ENCODE data around the gene KDM1B.
A peak's percentile ranks its signal among the peaks of the same experiment; 100 is the strongest.
"Not testable (repeated sequence)": the region's sequence is repeated elsewhere in the genome, so short reads cannot be mapped to it uniquely, and the experiment has no call there.

The KDM1B gene

DNA sequence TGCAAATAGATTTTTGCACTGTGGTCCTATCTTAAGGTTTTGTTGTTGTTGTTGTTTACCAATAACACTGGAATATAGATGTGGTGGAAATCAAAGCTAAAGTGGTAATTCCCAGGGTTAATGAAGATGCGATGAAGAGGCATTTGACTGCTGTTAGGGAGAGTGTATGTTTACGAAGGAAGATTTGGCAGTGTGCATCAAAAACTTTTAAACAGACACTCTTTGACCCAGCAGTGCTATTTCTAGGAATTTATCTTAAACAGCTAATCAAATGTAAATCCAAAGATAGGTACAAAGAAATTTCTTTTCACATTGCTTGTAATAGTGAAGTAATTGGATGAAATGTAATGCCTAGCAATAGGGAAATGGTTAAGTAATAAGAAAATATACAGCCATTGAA lies 34.0 kb downstream of the KDM1B start:
- DNase-seq, result no peak

DNA sequence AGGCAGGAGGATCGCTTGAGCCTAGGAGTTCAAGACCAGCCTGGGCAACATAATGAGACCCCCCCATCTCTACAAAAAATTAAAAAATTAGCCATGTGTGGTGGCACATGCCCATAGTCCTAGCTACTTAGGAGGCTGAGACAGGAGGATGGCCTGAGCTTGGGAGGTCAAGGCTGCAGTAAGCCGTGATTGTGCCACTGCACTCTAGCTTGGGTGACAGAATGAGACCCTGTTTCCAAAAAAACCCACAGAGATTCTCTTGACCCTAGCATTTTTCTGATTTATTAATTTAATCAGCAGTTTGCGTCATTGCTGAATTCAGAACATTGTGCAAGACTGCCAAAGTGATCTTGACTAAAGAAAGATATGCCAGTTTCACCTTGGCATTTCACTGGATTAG lies 36.8 kb downstream of the KDM1B start:
- no peak for DNase-seq

DNA sequence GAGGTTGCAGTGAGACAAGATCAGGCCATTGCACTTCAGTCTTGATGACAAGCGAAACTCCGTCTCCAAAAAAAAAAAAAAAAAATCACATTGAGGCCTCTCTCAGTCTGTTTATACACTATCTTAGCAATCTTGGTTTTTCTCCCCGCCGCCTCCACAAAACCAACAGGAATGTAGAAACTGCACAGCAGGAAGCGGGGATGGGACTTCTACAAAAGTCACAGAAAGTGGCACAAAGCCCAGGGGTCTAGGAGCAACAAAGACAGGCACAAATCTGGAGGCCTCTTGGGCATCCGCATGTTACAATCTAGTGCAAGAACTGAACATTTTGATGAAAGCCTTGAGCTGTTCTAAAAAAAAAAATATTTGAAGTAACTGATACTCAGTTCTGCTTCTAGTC lies 48.6 kb downstream of the KDM1B start:
- DNase-seq, result no peak

DNA sequence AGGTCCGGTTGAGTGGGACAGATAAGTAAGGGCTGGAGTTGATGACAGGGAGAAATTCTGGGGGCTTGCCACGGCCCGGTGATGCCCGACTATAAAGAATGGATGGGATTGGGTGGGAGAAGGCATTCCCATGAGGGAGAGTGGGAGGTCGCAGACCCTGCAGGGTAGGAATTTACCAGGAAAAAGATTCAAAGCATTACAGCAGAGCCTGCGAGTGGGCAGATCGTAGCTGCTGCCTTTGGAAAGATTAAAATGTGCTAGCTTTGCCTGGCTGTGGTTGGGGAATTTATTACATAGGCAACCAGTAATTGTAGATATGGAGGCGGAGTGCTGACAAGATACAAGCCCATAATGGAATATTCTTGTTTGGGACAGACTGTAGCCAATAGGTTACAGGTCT lies 49.5 kb downstream of the KDM1B start:
- no peak for DNase-seq

DNA sequence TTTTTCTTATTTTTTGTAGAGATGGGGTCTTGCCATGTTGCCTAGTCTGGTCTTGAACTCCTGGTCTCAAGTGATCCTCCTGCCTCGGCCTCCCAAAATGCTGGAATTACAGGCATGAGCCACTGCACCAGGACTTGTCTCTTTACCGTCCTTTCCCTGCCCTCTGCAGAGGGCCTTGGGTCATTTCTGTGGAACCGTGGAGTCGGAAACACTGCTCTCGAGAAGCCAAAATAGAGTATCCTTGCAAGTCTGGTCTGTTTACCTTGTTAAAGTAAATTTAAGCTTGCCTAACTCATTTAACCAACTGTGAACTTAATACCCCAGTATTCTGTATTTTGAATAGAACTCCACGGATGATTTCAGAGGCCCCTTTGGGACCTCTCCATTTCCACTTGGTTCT lies 51.4 kb downstream of the KDM1B start:
- DNase-seq, result peak; percentile 70

DNA sequence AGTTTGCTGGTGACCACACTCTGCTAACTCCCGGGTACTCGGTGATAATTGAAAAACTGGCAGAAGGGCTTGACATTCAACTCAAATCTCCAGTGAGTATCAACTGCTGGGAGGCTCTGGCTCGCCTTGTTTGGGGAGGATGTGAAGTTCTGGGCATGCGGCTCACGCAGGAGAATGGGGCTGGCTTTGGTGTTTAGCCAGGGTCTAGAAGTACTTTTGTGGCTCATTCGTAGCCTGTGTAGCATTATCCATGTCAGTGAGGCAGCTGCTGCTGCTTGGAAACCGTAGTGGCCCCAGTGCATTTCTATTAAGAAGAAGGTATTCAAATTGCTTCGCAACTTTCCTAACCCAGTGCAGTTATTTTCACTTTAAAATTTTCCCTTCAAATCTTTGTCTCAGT lies 52.2 kb downstream of the KDM1B start:
- peak; percentile 35 for DNase-seq

DNA sequence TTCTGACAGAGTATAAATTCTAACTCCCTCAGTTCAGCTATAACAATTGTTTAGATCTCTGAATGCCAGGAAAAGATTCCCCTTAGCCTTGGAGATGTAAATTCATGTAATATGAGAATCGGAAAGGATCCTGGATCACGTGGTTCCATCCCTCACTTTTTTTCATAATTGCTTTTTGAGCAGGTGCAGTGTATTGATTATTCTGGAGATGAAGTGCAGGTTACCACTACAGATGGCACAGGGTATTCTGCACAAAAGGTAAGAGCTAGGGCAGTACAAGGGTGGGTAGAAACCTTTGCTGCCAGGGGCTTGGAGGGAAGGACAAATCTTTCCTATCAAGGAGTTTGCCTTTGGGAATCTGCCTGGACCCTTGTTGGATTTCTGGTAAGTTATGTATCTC lies 52.7 kb downstream of the KDM1B start:
- DNase-seq, result peak; percentile 85

DNA sequence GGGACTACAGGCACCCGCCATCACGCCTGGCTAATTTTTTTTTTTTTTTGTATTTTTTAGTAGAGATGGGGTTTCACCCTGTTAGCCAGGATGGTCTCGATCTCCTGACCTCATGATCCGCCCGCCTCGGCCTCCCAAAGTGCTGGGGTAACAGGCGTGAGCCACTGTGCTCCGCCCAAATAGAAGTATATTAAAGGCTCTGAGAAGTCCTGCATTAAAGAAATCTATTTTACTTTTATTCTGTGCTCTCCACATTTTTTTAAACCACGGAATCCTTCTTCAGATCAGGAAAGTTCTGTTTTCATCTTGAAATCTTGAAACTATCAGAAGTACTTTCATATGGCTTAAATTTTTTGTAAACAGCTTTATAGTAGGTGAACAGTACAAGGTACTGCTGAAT lies 53.6 kb downstream of the KDM1B start:
- DNase-seq, result not testable (repeated sequence)

DNA sequence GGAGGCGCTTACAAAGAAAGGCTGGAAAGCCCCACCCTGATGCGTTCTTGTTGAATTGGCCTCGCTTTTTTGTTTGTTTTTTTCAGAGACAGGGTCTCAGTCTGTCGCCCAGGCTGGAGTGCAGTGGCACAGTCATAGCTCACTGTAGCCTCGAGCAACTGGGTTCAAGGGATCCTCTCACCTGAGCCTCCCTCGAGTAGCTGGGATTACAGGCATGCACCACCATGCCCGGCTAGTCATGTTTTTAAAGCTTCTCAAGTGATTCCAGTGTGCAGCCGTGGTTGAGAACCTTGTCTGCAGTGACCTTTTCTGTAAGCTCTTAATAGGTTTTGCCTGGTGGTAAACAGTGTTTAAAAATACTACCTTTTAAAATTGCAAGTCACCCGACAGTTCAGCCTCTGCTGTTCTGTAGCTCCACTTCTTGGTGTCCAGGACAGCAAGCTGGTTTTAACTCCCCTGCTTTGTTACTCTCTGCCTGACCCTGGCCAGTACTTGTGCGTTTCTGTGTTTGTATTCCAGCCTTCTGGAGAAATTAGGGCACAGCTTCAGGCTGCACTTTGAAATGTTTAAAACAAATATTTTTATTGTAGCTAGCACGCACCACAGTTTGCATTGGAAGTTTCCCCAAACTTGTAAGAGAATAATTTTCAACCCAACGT lies 54.4 kb downstream of the KDM1B start:
- no peak for DNase-seq

DNA sequence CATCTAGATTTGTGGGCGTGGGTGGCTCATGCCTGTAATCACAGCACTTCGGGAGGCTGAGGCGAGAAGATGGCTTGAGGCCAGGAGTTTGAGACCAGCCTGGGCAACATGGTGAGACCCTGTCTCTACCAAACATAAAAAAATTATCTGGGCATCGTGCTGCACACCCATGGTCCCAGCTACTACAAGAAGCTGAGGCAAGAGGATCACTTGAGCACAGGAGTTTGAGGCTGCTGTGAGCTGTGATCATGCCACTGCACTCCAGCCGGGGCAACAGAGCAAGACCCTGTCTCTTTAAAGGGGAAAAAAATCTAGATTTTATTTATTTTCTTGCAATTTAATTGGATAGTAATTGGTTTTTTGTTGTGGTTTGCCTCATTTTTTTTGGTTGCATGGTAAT lies 55.5 kb downstream of the KDM1B start:
- DNase-seq, result no peak

DNA sequence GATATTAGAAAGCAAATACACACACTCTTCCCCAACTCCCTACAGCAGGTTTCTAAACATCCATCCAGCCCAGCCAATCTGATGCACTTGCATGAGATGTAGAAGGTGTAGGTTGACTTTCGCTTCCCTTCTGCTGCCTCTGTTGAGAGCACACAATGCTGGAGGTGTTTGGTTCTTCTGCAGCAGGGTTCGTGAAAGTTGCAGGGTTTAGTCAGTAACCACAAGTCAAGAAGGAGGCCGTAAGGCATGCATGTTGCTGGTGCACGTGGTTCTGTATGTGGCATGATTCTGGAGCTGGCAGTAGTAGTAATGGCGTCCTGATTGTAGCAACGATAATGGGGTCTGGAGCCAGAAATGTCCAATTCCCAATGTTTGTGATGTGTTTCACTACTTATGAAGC lies 56.1 kb downstream of the KDM1B start:
- no peak for DNase-seq

DNA sequence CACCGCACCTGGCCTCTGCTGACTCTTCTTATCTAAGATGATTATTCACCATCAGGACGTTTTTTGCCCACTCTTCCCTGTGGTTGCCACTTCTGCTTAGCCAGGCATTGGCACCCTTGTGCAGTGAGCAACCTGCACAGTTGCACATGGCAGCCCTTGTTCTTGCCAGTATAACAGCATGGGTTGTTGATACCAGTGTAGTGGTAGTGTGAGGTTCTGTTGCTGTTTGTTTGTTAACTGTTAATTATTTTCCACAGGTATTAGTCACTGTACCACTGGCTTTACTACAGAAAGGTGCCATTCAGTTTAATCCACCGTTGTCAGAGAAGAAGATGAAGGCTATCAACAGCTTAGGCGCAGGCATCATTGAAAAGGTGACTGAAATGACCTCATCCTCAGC lies 57.0 kb downstream of the KDM1B start:
- no peak for DNase-seq

DNA sequence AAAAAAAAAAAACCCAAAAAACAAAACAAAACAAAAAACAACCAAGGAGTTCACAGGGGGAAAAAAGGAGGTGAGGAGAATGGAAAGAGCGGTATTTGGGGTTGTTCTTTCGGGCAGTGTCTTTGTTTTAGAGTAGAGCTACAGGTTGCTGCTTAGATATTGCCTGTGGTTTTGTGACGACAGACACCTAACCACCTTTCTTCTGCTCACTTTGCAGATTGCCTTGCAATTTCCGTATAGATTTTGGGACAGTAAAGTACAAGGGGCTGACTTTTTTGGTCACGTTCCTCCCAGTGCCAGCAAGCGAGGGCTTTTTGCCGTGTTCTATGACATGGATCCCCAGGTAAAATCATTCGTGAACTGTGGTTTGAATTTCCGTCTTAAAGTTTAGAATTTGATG lies 58.2 kb downstream of the KDM1B start:
- no peak for DNase-seq

DNA sequence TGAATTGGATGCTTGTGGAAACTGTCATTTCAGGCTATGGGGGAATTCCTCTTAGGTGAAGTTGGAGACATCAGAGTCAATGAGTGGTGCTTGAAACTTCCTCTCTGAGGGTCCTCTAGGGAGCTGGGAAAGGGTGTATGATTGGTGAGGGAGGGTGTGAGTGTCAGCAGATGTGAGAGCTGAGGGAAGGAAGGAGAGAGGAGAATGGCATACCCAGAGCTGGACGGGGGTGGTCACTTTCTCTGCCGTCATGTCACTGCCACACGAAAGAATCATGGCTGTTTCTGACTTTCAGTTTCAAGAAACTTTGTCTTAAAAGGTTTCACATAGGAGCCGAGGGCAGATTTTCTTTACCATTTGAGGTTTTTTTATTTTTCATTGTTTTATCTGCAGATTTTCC lies 58.8 kb downstream of the KDM1B start:
- no peak for DNase-seq

DNA sequence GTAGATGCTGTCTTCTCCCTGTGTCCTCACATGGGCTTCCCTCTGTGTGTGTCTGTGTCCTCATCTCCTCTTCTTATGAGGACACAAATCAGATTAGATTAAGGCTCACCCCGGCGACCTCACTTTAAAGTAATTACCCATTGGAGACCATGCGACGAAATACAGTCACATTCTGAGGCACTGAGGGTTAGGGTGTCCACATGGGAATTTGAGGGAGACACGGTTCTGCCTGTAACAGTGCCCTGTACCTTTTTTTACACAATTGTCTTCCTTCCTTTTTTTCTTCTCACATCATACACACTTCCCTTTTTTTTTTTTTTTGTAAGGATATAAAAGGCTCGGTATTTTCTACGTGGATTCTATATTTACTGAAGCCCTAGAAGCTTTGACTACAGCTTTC lies 60.2 kb downstream of the KDM1B start:
- DNase-seq, result no peak

DNA sequence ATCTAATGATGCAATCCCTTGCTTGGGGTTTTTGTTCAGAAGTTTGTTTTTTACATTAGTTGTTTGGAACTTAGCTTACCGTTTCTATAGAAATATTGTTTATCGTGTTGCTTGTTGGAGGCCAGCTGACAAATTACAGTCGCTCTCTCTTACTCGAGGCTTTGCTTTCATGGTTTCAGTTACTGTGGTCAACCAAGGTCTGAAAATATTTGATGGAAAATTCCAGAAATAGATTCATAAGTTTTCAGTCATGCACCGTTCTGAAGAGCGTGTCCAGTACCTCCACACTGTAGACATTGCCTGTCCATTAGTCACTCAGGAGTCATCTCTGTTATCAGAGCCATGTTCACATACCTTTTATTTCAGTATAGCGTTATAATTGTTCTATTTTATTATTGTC lies 61.2 kb downstream of the KDM1B start:
- no peak for DNase-seq

DNA sequence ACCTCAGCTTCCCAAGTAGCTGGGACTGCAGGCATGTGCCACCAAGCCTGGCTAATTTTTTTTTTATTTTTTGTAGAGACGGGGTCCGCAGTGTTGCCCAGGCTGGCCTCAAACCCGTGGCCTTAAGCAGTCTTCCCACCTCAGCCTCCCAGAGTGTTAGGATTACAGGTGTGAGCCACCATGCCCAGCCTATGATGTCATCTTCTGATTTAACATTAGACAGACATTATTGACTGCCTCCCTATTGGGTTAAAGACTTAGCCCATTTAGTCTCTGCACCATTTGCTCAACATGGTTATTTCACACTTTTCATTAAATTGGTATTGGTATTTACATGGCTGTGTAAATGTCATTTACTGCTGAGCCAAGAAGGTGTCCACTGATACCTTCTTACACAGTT lies 63.0 kb downstream of the KDM1B start:
- no peak for DNase-seq

DNA sequence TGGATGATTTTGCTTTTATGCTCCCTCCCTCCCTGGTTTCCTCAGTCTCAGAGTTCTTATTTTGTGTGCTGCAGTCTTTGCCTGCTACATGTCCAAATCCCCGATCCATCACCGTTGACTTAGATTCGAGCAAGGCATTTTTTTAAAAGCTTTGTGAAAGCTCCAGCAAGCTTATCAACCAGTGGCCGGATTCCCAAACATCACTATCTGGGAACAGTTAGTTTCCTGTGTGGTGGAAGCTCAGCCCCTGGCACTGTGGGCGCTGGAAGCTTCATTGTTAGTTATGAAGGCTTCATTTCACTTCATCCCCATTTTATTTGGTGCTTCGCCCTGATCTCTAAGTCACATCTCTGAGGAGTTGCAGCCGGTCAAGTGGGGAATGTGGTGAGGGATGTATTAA lies 64.4 kb downstream of the KDM1B start:
- DNase-seq, result no peak

DNA sequence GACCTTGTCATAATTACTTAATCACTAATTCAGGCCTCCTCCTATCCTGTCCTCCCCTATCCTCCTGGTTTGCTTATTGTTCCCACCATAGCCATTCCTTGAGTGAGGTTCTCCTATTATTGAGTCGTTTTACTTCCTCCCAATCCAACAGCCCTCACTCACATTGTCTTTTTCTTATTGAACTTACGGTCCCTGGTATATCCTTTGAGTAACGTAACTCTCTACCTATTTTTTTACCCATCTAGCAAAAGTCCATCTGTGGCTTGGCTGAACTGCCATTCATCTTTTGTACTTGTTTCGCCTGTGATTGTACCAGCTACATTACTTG lies 66.0 kb downstream of the KDM1B start:
- no peak for DNase-seq

DNA sequence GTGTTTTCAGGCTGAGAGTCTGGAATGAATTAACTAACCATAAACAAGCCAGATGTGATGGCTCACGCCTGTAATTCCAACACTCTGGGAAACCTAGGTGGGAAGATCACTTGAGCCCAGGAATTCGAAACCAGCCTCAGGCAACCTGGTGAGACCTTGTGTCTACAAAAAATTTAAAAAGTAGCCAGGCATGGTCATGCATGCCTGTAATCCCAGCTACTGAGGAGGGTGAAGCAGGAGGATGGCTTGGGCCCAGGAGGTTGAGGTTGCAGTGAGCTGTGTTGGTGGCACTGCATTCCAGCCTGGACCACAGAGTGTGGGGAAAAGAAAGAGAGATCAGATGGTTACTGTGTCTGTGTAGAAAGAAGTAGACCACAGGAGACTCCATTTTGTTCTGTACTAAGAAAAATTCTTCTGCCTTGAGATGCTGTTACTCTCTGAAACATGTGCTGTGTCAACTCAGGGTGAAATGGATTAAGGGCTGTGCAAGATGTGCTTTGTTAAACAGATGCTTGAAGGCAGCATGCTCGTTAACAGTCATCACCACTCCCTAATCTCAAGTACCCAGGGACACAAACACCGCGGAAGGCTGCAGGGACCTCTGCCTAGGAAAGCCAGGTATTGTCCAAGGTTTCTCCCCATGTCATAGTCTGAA lies 71.4 kb downstream of the KDM1B start:
- DNase-seq, result not testable (repeated sequence)

DNA sequence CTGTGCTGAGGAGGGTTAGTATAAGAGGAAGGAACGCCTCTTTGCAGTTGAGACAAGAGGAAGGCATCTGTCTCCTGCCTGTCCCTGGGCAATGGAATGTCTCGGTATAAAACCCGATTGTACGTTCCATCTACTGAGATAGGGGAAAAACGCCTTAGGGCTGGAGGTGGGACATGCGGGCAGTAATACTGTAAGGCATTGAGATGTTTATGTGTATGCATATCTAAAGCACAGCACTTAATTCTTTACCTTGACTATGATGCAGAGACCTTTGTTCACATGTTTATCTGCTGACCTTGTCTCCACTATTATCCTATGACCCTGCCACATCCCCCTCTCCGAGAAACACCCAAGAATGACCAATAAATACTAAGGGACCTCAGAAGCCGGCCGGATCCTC lies 71.9 kb downstream of the KDM1B start:
- not testable (repeated sequence) for DNase-seq

DNA sequence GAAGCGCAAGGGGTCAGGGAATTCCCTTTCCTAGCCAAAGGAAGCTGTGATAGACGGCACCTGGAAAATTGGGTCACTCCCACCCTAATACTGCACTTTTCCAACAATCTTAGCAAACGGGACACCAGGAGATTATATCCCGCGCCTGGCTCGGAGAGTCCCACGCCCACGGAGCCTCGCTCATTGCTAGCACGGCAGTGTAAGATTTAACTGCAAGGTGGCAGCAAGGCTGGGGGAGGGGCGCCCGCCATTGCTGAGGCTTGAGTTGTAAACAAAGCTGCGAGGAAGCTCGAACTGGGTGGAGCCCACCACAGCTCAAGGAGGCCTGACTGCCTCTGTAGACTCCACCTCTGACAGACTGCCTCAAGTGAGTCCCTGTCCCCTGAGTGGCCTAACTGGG lies 73.4 kb downstream of the KDM1B start:
- not testable (repeated sequence) for DNase-seq

DNA sequence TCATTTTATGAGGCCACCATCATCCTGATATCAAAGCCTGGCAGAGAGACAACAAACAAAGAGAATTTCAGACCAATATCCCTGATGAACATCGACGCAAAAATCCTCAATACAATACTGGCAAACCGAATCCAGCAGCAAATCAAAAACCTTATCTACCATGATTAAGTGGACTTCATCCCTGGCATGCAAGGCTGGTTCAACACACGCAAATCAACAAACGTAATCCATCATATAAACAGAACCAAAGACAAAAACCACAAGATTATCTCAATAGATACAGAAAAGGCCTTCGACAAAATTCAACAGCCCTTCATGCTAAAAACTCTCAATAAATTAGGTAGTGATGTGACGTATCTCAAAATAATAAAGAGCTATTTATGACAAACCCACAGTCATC lies 76.6 kb downstream of the KDM1B start:
- not testable (repeated sequence) for DNase-seq

DNA sequence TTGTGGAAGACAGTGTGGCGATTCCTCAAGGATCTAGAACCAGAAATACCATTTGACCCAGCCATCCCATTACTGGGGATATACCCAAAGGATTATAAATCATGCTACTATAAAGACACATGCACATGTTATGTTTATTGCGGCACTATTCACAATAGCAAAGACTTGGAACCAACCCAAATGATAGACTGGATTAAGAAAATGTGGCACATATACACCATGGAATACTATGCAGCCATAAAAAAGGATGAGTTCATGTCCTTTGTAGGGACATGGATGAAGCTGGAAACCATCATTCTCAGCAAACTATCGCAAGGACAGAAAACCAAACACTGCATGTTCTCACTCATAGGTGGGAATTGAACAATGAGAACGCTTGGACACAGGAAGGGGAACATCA lies 78.5 kb downstream of the KDM1B start:
- DNase-seq, result not testable (repeated sequence)

DNA sequence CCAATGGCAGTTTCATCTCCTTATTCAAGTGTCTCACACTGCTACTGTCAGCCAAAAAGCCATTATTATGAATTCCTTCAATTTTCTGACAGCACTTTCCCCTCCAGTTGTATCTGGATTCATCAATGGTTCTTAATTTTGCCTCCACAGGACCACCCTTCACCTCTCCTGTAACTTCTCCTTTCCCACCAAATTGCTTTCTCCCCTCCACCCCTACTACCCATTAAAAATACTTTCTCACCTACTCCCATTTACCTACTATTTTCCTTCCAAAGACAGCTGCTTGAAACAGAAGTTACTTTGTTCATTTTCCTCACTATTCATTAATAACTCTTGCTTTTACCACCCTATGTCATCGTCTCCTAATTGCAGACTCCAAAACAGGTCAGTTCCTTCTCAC lies 79.3 kb downstream of the KDM1B start:
- DNase-seq, result no peak

All from NCI-H345 (cell line).